ENCODE measurements around the gene NR6A1.

The NR6A1 gene

DNA sequence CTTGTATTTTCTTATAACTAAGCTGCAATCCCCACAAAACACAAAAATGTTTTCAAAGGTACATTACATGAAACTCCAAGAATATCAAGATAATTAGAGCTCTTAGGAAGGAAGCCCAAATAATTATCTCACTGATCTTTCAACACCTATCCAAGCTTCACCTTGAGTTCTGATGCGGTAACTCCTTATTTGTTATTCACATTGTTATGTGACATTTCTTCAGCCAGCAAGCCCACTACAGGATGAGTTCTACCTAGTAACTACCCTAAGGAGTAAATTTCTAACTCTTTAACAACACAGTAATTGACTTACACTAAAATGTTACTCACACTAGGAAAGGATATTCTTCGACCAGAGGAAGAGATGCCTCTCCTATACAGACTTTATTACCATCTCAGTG is 9.9 kb downstream of the NR6A1 start:
- Histone ChIP-seq H3K36me3 (ENCODE audit: insufficient read depth, low read length) (no peaks in the 10 kb centered on the region), H3K9ac (ENCODE audit: low read depth, low read length, poor library complexity, severe bottlenecking) (no peak overlapping the region), H3K79me2 (ENCODE audit: insufficient read depth, low read length) (0 out of 2 replicates have a peak, but pooled peaks cover 5% of the 10 kb centered on the region), H3K4me2 (ENCODE audit: low read depth, low read length, poor library complexity, severe bottlenecking) (no peak overlapping the region), H2AFZ (ENCODE audit: low read length) (no peak overlapping the region), H3K27me3 (ENCODE audit: insufficient read depth, low read length, poor library complexity, severe bottlenecking) (no peaks in the 10 kb centered on the region), H3K4me3 (ENCODE audit: low read length, poor library complexity, severe bottlenecking) (no peak overlapping the region), H3K9me2 (replicated peaks; ENCODE audit: low read depth, low read length) (no peaks in the 10 kb centered on the region), H4K20me1 (ENCODE audit: insufficient read depth, low read length, poor library complexity, severe bottlenecking) (no peaks in the 10 kb centered on the region), H3K4me1 (ENCODE audit: insufficient read depth, low read length, poor library complexity, severe bottlenecking) (peaks cover 6% of the 10 kb centered on the region), H3F3A (ENCODE audit: low read depth) (no peaks in the 10 kb centered on the region), H3K9me3 (ENCODE audit: insufficient read depth, low read depth, low read length) (no peaks in the 10 kb centered on the region)
- no peak for TF ChIP-seq EZH2phosphoT487 (IDR thresholded peaks at IDR 0.05; ENCODE audit: borderline replicate concordance)
- no peak for TF ChIP-seq CTCF (conservative IDR thresholded peaks at IDR 0.05; ENCODE audit: low read length)

DNA sequence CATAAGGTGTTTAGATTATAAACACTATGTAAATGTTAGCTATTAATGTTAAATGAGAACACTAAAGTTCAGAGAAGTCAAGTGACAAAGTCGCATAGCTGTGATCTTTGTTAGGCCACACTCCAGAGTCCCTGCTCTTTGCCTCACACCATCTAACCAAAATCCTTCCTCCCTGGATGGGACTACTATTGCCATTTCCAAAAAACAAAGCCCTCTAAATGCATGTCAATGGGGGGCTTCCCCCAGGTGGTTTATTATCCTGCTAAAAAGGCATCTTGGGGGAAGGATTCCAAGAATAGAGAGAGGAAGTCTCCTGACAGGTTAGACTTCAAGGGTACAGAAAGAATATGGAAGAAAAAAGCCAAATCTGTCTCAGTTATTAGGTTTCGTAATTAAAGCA is 10.4 kb downstream of the NR6A1 start:
- Histone ChIP-seq H3K4me2 (ENCODE audit: low read depth, low read length, poor library complexity, severe bottlenecking) (no peak overlapping the region), H4K20me1 (ENCODE audit: insufficient read depth, low read length, poor library complexity, severe bottlenecking) (no peaks in the 10 kb centered on the region), H3K4me1 (ENCODE audit: insufficient read depth, low read length, poor library complexity, severe bottlenecking) (peaks cover 6% of the 10 kb centered on the region), H3K9ac (ENCODE audit: low read depth, low read length, poor library complexity, severe bottlenecking) (no peak overlapping the region), H3F3A (ENCODE audit: low read depth) (no peaks in the 10 kb centered on the region), H3K4me3 (ENCODE audit: low read length, poor library complexity, severe bottlenecking) (no peak overlapping the region), H3K27me3 (ENCODE audit: insufficient read depth, low read length, poor library complexity, severe bottlenecking) (no peaks in the 10 kb centered on the region), H3K36me3 (ENCODE audit: insufficient read depth, low read length) (no peaks in the 10 kb centered on the region), H3K9me3 (ENCODE audit: insufficient read depth, low read depth, low read length) (no peaks in the 10 kb centered on the region), H2AFZ (ENCODE audit: low read length) (no peak overlapping the region), H3K9me2 (replicated peaks; ENCODE audit: low read depth, low read length) (no peaks in the 10 kb centered on the region), H3K79me2 (ENCODE audit: insufficient read depth, low read length) (0 out of 2 replicates have a peak, but pooled peaks cover under 1% of the 10 kb centered on the region)
- TF ChIP-seq EZH2phosphoT487 (IDR thresholded peaks at IDR 0.05; ENCODE audit: borderline replicate concordance) (no peak), CTCF (conservative IDR thresholded peaks at IDR 0.05; ENCODE audit: low read length) (no peak)

DNA sequence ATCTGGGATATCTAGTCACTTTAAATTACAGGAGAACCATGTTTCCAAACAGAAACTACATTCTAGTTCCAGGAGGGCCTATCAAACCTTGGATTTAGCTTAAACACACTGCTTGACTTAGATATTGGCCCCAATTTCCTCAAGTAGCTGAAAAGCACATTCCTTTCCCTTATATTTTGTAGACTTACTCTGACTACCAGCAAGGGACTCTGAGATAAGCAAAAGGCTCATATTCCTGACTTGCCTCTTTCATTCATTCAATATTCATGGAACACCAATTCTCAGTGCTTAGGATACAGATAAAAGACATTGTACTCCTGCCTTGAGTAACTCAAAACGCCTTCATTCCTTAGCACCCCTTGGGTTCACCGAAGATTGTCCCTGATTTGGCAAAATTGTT is 11.8 kb downstream of the NR6A1 start:
- Histone ChIP-seq H2AFZ (ENCODE audit: low read length) (no peak overlapping the region), H4K20me1 (ENCODE audit: insufficient read depth, low read length, poor library complexity, severe bottlenecking) (no peaks in the 10 kb centered on the region), H3K9me3 (ENCODE audit: insufficient read depth, low read depth, low read length) (no peaks in the 10 kb centered on the region), H3F3A (ENCODE audit: low read depth) (no peaks in the 10 kb centered on the region), H3K4me3 (ENCODE audit: low read length, poor library complexity, severe bottlenecking) (no peak overlapping the region), H3K36me3 (ENCODE audit: insufficient read depth, low read length) (no peaks in the 10 kb centered on the region), H3K79me2 (ENCODE audit: insufficient read depth, low read length) (no peaks in the 10 kb centered on the region), H3K9me2 (replicated peaks; ENCODE audit: low read depth, low read length) (no peaks in the 10 kb centered on the region), H3K9ac (ENCODE audit: low read depth, low read length, poor library complexity, severe bottlenecking) (no peak overlapping the region), H3K4me1 (ENCODE audit: insufficient read depth, low read length, poor library complexity, severe bottlenecking) (peaks cover 6% of the 10 kb centered on the region), H3K4me2 (ENCODE audit: low read depth, low read length, poor library complexity, severe bottlenecking) (no peak overlapping the region), H3K27me3 (ENCODE audit: insufficient read depth, low read length, poor library complexity, severe bottlenecking) (no peaks in the 10 kb centered on the region)
- TF ChIP-seq EZH2phosphoT487 (IDR thresholded peaks at IDR 0.05; ENCODE audit: borderline replicate concordance) (no peak), CTCF (conservative IDR thresholded peaks at IDR 0.05; ENCODE audit: low read length) (no peak)

Measured in Loucy (cell line).